ENCODE data around the gene AP3S2.
"Not testable (repeated sequence)": the region's sequence is repeated elsewhere in the genome, so short reads cannot be mapped to it uniquely, and the experiment has no call there.

Gene AP3S2

GRCh38 chr15:89903858-89904130 is 10.0 kb upstream of the AP3S2 start:
- in situ Hi-C loops (cut with MboI; ENCODE audit: low sequenced_read_pairs) = no loop called here

- in situ Hi-C loops (cut with MboI; ENCODE audit: low sequenced_read_pairs) = no loop called here
Measured at GRCh38 chr15:89903015-89903857, 9.4 kb upstream of the AP3S2 start.

GRCh38 chr15:89900849-89901248 is 7.1 kb upstream of the AP3S2 start:
- in situ Hi-C loops (cut with MboI; ENCODE audit: low sequenced_read_pairs) = no loop called here

GRCh38 chr15:89899951-89900567 is 6.3 kb upstream of the AP3S2 start:
- in situ Hi-C loops (cut with MboI; ENCODE audit: low sequenced_read_pairs) = loop anchor here (10.0 kb wide), 1 partner anchor 175 kb away; no protein-coding TSS in a partner anchor

GRCh38 chr15:89899295-89899945 is 5.6 kb upstream of the AP3S2 start:
- in situ Hi-C loops (cut with MboI; ENCODE audit: low sequenced_read_pairs) = loop anchor here (10.0 kb wide), 1 partner anchor 175 kb away; no protein-coding TSS in a partner anchor

GRCh38 chr15:89898614-89899294 is 5.0 kb upstream of the AP3S2 start:
- in situ Hi-C loops (cut with MboI; ENCODE audit: low sequenced_read_pairs) = loop anchor here (10.0 kb wide), 1 partner anchor 176 kb away; no protein-coding TSS in a partner anchor

- in situ Hi-C loops (cut with MboI; ENCODE audit: low sequenced_read_pairs) = loop anchor here (10.0 kb wide), 1 partner anchor 177 kb away; no protein-coding TSS in a partner anchor
Measured at GRCh38 chr15:89898146-89898545, 4.4 kb upstream of the AP3S2 start.

GRCh38 chr15:89893027-89893426 is 767 bp downstream of the AP3S2 start:
- in situ Hi-C loops (cut with MboI; ENCODE audit: low sequenced_read_pairs) = loop anchor here (10.0 kb wide), 1 partner anchor 182 kb away; no protein-coding TSS in a partner anchor

GRCh38 chr15:89888214-89888804 is 5.5 kb downstream of the AP3S2 start:
- in situ Hi-C loops (cut with MboI; ENCODE audit: low sequenced_read_pairs) = no loop called here

- in situ Hi-C loops (cut with MboI; ENCODE audit: low sequenced_read_pairs) = no loop called here
Measured at GRCh38 chr15:89885611-89886010, 8.2 kb downstream of the AP3S2 start.

- in situ Hi-C loops (cut with MboI; ENCODE audit: low sequenced_read_pairs) = not testable (repeated sequence)
Measured at GRCh38 chr15:89885179-89885578, 8.6 kb downstream of the AP3S2 start.

GRCh38 chr15:89883518-89883917 is 10.3 kb downstream of the AP3S2 start:
- in situ Hi-C loops (cut with MboI; ENCODE audit: low sequenced_read_pairs) = no loop called here

- in situ Hi-C loops (cut with MboI; ENCODE audit: low sequenced_read_pairs) = no loop called here
Measured at GRCh38 chr15:89880727-89881126, 13.1 kb downstream of the AP3S2 start.

GRCh38 chr15:89878323-89878722 is 15.5 kb downstream of the AP3S2 start:
- in situ Hi-C loops (cut with MboI; ENCODE audit: low sequenced_read_pairs) = loop anchor here (5.0 kb wide), 1 partner anchor 116 kb away; no protein-coding TSS in a partner anchor

- in situ Hi-C loops (cut with MboI; ENCODE audit: low sequenced_read_pairs) = loop anchor here (5.0 kb wide), 1 partner anchor 115 kb away; no protein-coding TSS in a partner anchor
Measured at GRCh38 chr15:89877083-89877425, 16.7 kb downstream of the AP3S2 start.

GRCh38 chr15:89876396-89877082 is 17.3 kb downstream of the AP3S2 start:
- in situ Hi-C loops (cut with MboI; ENCODE audit: low sequenced_read_pairs) = loop anchor here (5.0 kb wide), 1 partner anchor 114 kb away; no protein-coding TSS in a partner anchor

- in situ Hi-C loops (cut with MboI; ENCODE audit: low sequenced_read_pairs) = loop anchor here (5.0 kb wide), 1 partner anchor 113 kb away; no protein-coding TSS in a partner anchor
Measured at GRCh38 chr15:89875741-89876140, 18.1 kb downstream of the AP3S2 start.

GRCh38 chr15:89874926-89875564 is 18.7 kb downstream of the AP3S2 start:
- in situ Hi-C loops (cut with MboI; ENCODE audit: low sequenced_read_pairs) = loop anchor here (5.0 kb wide), 1 partner anchor 113 kb away; no protein-coding TSS in a partner anchor

GRCh38 chr15:89870688-89871288 is 23.0 kb downstream of the AP3S2 start:
- in situ Hi-C loops (cut with MboI; ENCODE audit: low sequenced_read_pairs) = no loop called here

Measured in HL-60/S4 (cell line).